ENCODE measurements around the gene PCAT7.

DNA sequence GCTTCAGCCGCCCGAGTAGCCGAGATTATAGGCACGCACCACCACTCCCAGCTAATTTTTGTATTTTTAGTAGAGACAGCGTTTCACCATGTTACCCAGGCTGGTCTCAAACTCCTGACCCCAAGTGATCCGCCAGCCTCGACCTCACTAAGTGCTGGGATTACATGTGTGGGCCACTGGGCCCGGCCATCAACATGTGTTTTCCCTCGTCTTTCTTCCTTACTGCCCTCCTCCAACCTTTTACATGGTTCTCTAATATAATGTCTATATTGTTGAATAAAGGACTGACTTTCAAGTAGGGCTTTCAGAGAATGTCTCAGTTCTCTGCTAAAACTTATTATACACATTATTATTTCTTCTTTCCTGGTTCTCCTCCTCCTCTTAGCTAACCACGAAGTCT lies 21.3 kb upstream of the PCAT7 start:
- TF ChIP-seq GATA2 (IDR thresholded peaks at IDR 0.05; ENCODE audit: low read depth, low read length) (no peak), GATA3 (IDR thresholded peaks at IDR 0.05; ENCODE audit: low read depth, low read length) (no peak)

Data from SH-SY5Y (cell line).